Ecto neural progenitor cell (in vitro differentiated cells): Measurements from ENCODE around the gene OGDHL.

ENCODE experiments used
- DNase-seq: peaks from one replicate; pipeline ENCODE4 v3.0.0-alpha.2; 2018; ENCODE audit warnings: low spot score

OGDHL gene

GRCh38 chr10:49689882-49690510 is 72.1 kb downstream of the OGDHL start:
- no peak for DNase-seq

GRCh38 chr10:49688920-49689319 is 73.2 kb downstream of the OGDHL start:
- DNase-seq, result no peak

GRCh38 chr10:49688261-49688846 is 73.8 kb downstream of the OGDHL start:
- DNase-seq, result no peak

- no peak for DNase-seq
Measured at GRCh38 chr10:49686651-49687050, 75.5 kb downstream of the OGDHL start.
